Smooth muscle cell (in vitro differentiated cells): ENCODE data around the gene SPTBN2. TPM values are rescaled to one million over a fixed set of nuclear protein-coding genes. Genes with fewer than 3 reads are reported as not detected.

Experiments
- DNase-seq: peaks from one replicate; lab custom pipeline; 2025; ENCODE audit not compliant: unreplicated experiment; lab: John Stamatoyannopoulos, UW
- H2AFZ ChIP-seq: fragments of 200-600 bp; sonication (generic); 2 replicates; pipeline ENCODE4 v1.6.0; 2016; ENCODE audit warnings: antibody characterized with exemption, low read depth, mild to moderate bottlenecking
- H3F3A ChIP-seq: fragments of 200-600 bp; sonication (generic); 2 replicates; pipeline ENCODE4 v1.6.0; 2017; ENCODE audit warnings: antibody characterized with exemption, low read depth
- H3K27ac ChIP-seq: fragments of 200-600 bp; sonication (generic); 2 replicates; pipeline ENCODE4 v1.5.1; 2016; ENCODE audit warnings: low read depth, mild to moderate bottlenecking
- H3K27me3 ChIP-seq: fragments of 200-600 bp; sonication (generic); 2 replicates; pipeline ENCODE4 v1.6.1; 2016; ENCODE audit warnings: low read depth, mild to moderate bottlenecking
- H3K36me3 ChIP-seq: fragments of 200-600 bp; sonication (generic); 2 replicates; pipeline ENCODE4 v1.5.1; 2016; ENCODE audit warnings: low read depth
- H3K4me1 ChIP-seq: fragments of 200-600 bp; sonication (generic); 2 replicates; pipeline ENCODE4 v1.5.1; 2016; ENCODE audit warnings: low read depth
- H3K4me2 ChIP-seq: fragments of 200-600 bp; sonication (generic); 2 replicates; pipeline ENCODE4 v1.6.0; 2016; ENCODE audit warnings: mild to moderate bottlenecking
- H3K4me3 ChIP-seq: fragments of 200-600 bp; sonication (generic); 2 replicates; pipeline ENCODE4 v1.5.1; 2016; ENCODE audit warnings: mild to moderate bottlenecking
- H3K79me2 ChIP-seq: fragments of 200-600 bp; sonication (generic); 2 replicates; pipeline ENCODE4 v1.6.0; 2016; ENCODE audit warnings: low read depth, mild to moderate bottlenecking
- H3K9ac ChIP-seq: fragments of 200-600 bp; sonication (generic); 2 replicates; pipeline ENCODE4 v1.6.0; 2016; ENCODE audit warnings: low read depth
- H3K9me3 ChIP-seq: fragments of 200-600 bp; sonication (generic); replicated peaks from 2 replicates; pipeline ENCODE4 v1.5.1; 2016; ENCODE audit warnings: low read depth
- H4K20me1 ChIP-seq: fragments of 200-600 bp; sonication (generic); 2 replicates; pipeline ENCODE4 v1.6.0; 2016; ENCODE audit warnings: low read depth
- CTCF ChIP-seq: fragments of 200-600 bp; sonication (generic); IDR thresholded peaks from 2 replicates; pipeline ENCODE4 v1.5.1; 2017; ENCODE audit warnings: borderline replicate concordance, mild to moderate bottlenecking, antibody characterized with exemption; ENCODE audit not compliant: insufficient read depth, poor library complexity, severe bottlenecking
- WGBS: methylation state at CpG from one replicate; pipeline ENCODE4 v1.1.7; 2016; ENCODE audit warnings: low lambda C conversion rate; 5-methylcytosine and 5-hydroxymethylcytosine counted together
- polyA plus RNA-seq: library from polyadenylated mRNA; unstranded; fragments of >200 nt; fragmentation: Nextera tagmentation; extraction: Ambion mirVana; gene quantifications from 2 replicates; pipeline ENCODE4 v1.2.1, GENCODE V29; 2016
- total RNA-seq: library from RNA; depleted of rRNA; stranded (reverse); fragments of >200 nt; gene quantifications from 2 replicates; pipeline ENCODE4 v1.2.3, GENCODE V29; 2014

The SPTBN2 gene
- total and polyA plus RNA-seq, 2 experiments from 2014 or later = 15.7 to 20.9 TPM

- Histone ChIP-seq H3K9me3 (no peaks in the 10 kb centered on the region), H3K4me2 (no peak overlapping the region), H3K4me3 (no peak overlapping the region), H4K20me1 (peaks cover 99% of the 10 kb centered on the region), H3K4me1 (no peaks in the 10 kb centered on the region), H3K27me3 (no peaks in the 10 kb centered on the region), H3K36me3 (peaks cover 5% of the 10 kb centered on the region), H3K9ac (no peak overlapping the region), H3K27ac (no peak overlapping the region), H3K79me2 (peaks cover 65% of the 10 kb centered on the region), H2AFZ (no peak overlapping the region), H3F3A (peaks cover 15% of the 10 kb centered on the region)
- no peak for TF ChIP-seq CTCF
- DNase-seq = no peak
- WGBS = 88% methylated on average over 1 of the region's 1 CpG
These were observed 65.2 kb downstream of the SPTBN2 start for GRCh38 chr11:66663741-66664296.

- Histone ChIP-seq H3F3A (peaks cover 5% of the 10 kb centered on the region), H3K79me2 (peaks cover 68% of the 10 kb centered on the region), H3K36me3 (no peaks in the 10 kb centered on the region), H4K20me1 (peaks cover 98% of the 10 kb centered on the region), H3K4me3 (no peak overlapping the region), H2AFZ (no peak overlapping the region), H3K27ac (peak overlapping the region; percentile 35), H3K4me1 (no peaks in the 10 kb centered on the region), H3K9ac (no peak overlapping the region), H3K27me3 (no peaks in the 10 kb centered on the region), H3K4me2 (no peak overlapping the region), H3K9me3 (no peaks in the 10 kb centered on the region)
- no peak for DNase-seq
- no peak for TF ChIP-seq CTCF
- 43% methylated on average over 2 of the region's 2 CpGs for WGBS
These were observed 69.3 kb downstream of the SPTBN2 start for GRCh38 chr11:66659763-66660162.

GRCh38 chr11:66653123-66653522 lies 75.9 kb downstream of the SPTBN2 start:
- Histone ChIP-seq H3K4me3 (no peak overlapping the region), H3K79me2 (peaks cover 75% of the 10 kb centered on the region), H3F3A (peaks cover 19% of the 10 kb centered on the region), H3K9me3 (no peaks in the 10 kb centered on the region), H3K27ac (no peak overlapping the region), H3K9ac (no peak overlapping the region), H2AFZ (no peak overlapping the region), H3K36me3 (no peaks in the 10 kb centered on the region), H3K27me3 (no peaks in the 10 kb centered on the region), H3K4me2 (no peak overlapping the region), H3K4me1 (no peaks in the 10 kb centered on the region), H4K20me1 (peaks cover 100% of the 10 kb centered on the region)
- DNase-seq = no peak
- 94% methylated on average over 6 of the region's 6 CpGs for WGBS
- no peak for TF ChIP-seq CTCF

GRCh38 chr11:66652651-66653050 lies 76.4 kb downstream of the SPTBN2 start:
- Histone ChIP-seq H3K9me3 (no peaks in the 10 kb centered on the region), H3K36me3 (peaks cover 1% of the 10 kb centered on the region), H3K4me1 (no peaks in the 10 kb centered on the region), H3F3A (peaks cover 23% of the 10 kb centered on the region), H4K20me1 (peaks cover 100% of the 10 kb centered on the region), H3K79me2 (peaks cover 75% of the 10 kb centered on the region), H3K27ac (no peak overlapping the region), H2AFZ (no peak overlapping the region), H3K4me2 (no peak overlapping the region), H3K27me3 (no peaks in the 10 kb centered on the region), H3K4me3 (no peak overlapping the region), H3K9ac (no peak overlapping the region)
- WGBS = 93% methylated on average over 7 of the region's 7 CpGs
- no peak for TF ChIP-seq CTCF
- DNase-seq = no peak
